Hepatocyte (in vitro differentiated cells): Measurements from ENCODE around the gene CTXN2.

Source experiments
- CTCF ChIP-seq: fragments of 200-600 bp; sonication (generic); IDR thresholded peaks from 2 replicates; pipeline ENCODE4 v1.5.1; 2016; ENCODE audit warnings: antibody characterized with exemption, mild to moderate bottlenecking; ENCODE audit not compliant: poor library complexity
- EZH2 ChIP-seq: fragments of 200-600 bp; sonication (generic); IDR thresholded peaks from 2 replicates; pipeline ENCODE4 v1.6.1; 2016; ENCODE audit warnings: antibody characterized with exemption, mild to moderate bottlenecking, borderline replicate concordance
- EZH2phosphoT487 ChIP-seq: fragments of 200-600 bp; sonication (generic); IDR thresholded peaks from one replicate; pipeline ENCODE4 v1.6.1; 2018; ENCODE audit warnings: antibody characterized with exemption, mild to moderate bottlenecking, low read depth, moderate library complexity; ENCODE audit not compliant: unreplicated experiment, severe bottlenecking

GRCh38 chr15:48225771-48226170 is 34.3 kb downstream of the CTXN2 start:
- TF ChIP-seq EZH2phosphoT487 = no peak
- TF ChIP-seq CTCF = no peak
- TF ChIP-seq EZH2 = no peak
